ENCODE data around the gene ADAMTS3.

ADAMTS3 gene

DNA sequence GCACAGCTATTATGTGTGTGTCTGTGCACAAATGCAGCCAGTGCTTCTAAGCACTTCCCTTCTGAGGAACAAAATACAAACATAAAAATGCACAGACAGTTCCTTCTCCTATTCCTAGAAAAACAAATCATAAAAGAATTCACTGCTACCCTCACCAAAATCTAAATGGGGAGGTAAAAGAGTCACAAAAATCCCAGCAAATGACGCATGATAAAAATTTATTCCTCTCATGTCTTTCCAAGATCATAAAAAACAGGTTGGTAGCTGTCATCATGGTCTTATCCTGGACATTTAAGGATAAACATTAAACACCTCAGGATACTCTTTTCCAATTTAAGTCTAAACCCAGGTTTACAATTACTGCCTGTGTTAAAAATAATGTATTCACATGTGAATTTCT lies 124.9 kb downstream of the ADAMTS3 start (continued):
- TF ChIP-seq, protein P1, sequence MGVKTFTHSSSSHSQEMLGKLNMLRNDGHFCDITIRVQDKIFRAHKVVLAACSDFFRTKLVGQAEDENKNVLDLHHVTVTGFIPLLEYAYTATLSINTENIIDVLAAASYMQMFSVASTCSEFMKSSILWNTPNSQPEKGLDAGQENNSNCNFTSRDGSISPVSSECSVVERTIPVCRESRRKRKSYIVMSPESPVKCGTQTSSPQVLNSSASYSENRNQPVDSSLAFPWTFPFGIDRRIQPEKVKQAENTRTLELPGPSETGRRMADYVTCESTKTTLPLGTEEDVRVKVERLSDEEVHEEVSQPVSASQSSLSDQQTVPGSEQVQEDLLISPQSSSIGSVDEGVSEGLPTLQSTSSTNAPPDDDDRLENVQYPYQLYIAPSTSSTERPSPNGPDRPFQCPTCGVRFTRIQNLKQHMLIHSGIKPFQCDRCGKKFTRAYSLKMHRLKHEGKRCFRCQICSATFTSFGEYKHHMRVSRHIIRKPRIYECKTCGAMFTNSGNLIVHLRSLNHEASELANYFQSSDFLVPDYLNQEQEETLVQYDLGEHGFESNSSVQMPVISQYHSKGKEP (tag by site-specific recombination; IDR thresholded peaks at IDR 0.05): peak; percentile 75
- TF ChIP-seq ZNF747 (tag by site-specific recombination; IDR thresholded peaks at IDR 0.05) (no peak), ZNF768 (tag by site-specific recombination; IDR thresholded peaks at IDR 0.05) (peak; percentile 43; the same call in 1 of the 2 replicates), ZNF48 (tag by site-specific recombination; IDR thresholded peaks at IDR 0.05) (no peak), ZNF214 (tag by site-specific recombination; IDR thresholded peaks at IDR 0.05; ENCODE audit: borderline replicate concordance) (no peak), ZNF660 (tag by site-specific recombination; IDR thresholded peaks at IDR 0.05) (no peak), ZNF843 (tag by site-specific recombination; IDR thresholded peaks at IDR 0.05) (peak; percentile 98), ZNF292 (tag by site-specific recombination; IDR thresholded peaks at IDR 0.05; ENCODE audit: borderline replicate concordance, low read depth) (no peak), ZNF791 (tag by site-specific recombination; IDR thresholded peaks at IDR 0.05) (no peak), ZNF140 (tag by site-specific recombination; IDR thresholded peaks at IDR 0.05) (no peak), ZBTB1 (tag by site-specific recombination; IDR thresholded peaks at IDR 0.05) (peak; percentile 40; the same call in 1 of the 2 replicates), SCRT1 (tag by site-specific recombination; IDR thresholded peaks at IDR 0.05; ENCODE audit: borderline replicate concordance) (peak; percentile 91; the same call in 1 of the 2 replicates), ZNF2 (tag by site-specific recombination; IDR thresholded peaks at IDR 0.05) (peak; percentile 48; the same call in 1 of the 2 replicates), ZNF23 (tag by site-specific recombination; IDR thresholded peaks at IDR 0.05; ENCODE audit: borderline replicate concordance) (no peak), MZF1 (tag by site-specific recombination; IDR thresholded peaks at IDR 0.05; ENCODE audit: borderline replicate concordance) (peak; percentile 81; the same call in 1 of the 2 replicates), ZBTB48 (tag by site-specific recombination; IDR thresholded peaks at IDR 0.05) (no peak), ZNF837 (tag by site-specific recombination; IDR thresholded peaks at IDR 0.05) (no peak), ZNF707 (tag by site-specific recombination; IDR thresholded peaks at IDR 0.05) (no peak), ZNF175 (tag by site-specific recombination; IDR thresholded peaks at IDR 0.05) (no peak), KLF8 (tag by site-specific recombination; IDR thresholded peaks at IDR 0.05) (peak; percentile 64), ZNF37A (tag by site-specific recombination; IDR thresholded peaks at IDR 0.05) (no peak), SP7 (tag by site-specific recombination; IDR thresholded peaks at IDR 0.05) (0 out of 2 replicates have a peak, but pooled peaks have one; percentile 40), KLF7 (tag by site-specific recombination; IDR thresholded peaks at IDR 0.05; ENCODE audit: borderline replicate concordance) (no peak), ZNF404 (tag by site-specific recombination; IDR thresholded peaks at IDR 0.05) (no peak), ZSCAN30 (tag by site-specific recombination; IDR thresholded peaks at IDR 0.05) (peak; percentile 26; the same call in 1 of the 2 replicates), KLF9 (tag by site-specific recombination; IDR thresholded peaks at IDR 0.05; ENCODE audit: low read depth) (no peak), FEZF1 (tag by site-specific recombination; IDR thresholded peaks at IDR 0.05) (peak; percentile 93), TCF7L2 (IDR thresholded peaks at IDR 0.05; ENCODE audit: borderline replicate concordance, low read depth, low read length) (peak; percentile 20; the same call in 1 of the 2 replicates), ZXDB (tag by site-specific recombination; IDR thresholded peaks at IDR 0.05) (peak; percentile 75; the same call in 1 of the 2 replicates), SALL2 (tag by site-specific recombination; IDR thresholded peaks at IDR 0.05; ENCODE audit: borderline replicate concordance) (no peak)
- TF ChIP-seq, protein P2, sequence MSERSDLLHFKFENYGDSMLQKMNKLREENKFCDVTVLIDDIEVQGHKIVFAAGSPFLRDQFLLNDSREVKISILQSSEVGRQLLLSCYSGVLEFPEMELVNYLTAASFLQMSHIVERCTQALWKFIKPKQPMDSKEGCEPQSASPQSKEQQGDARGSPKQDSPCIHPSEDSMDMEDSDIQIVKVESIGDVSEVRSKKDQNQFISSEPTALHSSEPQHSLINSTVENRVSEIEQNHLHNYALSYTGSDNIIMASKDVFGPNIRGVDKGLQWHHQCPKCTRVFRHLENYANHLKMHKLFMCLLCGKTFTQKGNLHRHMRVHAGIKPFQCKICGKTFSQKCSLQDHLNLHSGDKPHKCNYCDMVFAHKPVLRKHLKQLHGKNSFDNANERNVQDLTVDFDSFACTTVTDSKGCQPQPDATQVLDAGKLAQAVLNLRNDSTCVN (tag by site-specific recombination; optimal IDR thresholded peaks at IDR 0.05): no peak
- TF ChIP-seq, protein P3, sequence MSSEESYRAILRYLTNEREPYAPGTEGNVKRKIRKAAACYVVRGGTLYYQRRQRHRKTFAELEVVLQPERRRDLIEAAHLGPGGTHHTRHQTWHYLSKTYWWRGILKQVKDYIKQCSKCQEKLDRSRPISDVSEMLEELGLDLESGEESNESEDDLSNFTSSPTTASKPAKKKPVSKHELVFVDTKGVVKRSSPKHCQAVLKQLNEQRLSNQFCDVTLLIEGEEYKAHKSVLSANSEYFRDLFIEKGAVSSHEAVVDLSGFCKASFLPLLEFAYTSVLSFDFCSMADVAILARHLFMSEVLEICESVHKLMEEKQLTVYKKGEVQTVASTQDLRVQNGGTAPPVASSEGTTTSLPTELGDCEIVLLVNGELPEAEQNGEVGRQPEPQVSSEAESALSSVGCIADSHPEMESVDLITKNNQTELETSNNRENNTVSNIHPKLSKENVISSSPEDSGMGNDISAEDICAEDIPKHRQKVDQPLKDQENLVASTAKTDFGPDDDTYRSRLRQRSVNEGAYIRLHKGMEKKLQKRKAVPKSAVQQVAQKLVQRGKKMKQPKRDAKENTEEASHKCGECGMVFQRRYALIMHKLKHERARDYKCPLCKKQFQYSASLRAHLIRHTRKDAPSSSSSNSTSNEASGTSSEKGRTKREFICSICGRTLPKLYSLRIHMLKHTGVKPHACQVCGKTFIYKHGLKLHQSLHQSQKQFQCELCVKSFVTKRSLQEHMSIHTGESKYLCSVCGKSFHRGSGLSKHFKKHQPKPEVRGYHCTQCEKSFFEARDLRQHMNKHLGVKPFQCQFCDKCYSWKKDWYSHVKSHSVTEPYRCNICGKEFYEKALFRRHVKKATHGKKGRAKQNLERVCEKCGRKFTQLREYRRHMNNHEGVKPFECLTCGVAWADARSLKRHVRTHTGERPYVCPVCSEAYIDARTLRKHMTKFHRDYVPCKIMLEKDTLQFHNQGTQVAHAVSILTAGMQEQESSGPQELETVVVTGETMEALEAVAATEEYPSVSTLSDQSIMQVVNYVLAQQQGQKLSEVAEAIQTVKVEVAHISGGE (tag by site-specific recombination; conservative IDR thresholded peaks at IDR 0.05; ENCODE audit: low read depth): no peak
- TF ChIP-seq, protein P4, sequence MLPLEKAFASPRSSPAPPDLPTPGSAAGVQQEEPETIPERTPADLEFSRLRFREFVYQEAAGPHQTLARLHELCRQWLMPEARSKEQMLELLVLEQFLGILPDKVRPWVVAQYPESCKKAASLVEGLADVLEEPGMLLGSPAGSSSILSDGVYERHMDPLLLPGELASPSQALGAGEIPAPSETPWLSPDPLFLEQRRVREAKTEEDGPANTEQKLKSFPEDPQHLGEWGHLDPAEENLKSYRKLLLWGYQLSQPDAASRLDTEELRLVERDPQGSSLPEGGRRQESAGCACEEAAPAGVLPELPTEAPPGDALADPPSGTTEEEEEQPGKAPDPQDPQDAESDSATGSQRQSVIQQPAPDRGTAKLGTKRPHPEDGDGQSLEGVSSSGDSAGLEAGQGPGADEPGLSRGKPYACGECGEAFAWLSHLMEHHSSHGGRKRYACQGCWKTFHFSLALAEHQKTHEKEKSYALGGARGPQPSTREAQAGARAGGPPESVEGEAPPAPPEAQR (tag by site-specific recombination; IDR thresholded peaks at IDR 0.05): no peak
- TF ChIP-seq, protein P5, sequence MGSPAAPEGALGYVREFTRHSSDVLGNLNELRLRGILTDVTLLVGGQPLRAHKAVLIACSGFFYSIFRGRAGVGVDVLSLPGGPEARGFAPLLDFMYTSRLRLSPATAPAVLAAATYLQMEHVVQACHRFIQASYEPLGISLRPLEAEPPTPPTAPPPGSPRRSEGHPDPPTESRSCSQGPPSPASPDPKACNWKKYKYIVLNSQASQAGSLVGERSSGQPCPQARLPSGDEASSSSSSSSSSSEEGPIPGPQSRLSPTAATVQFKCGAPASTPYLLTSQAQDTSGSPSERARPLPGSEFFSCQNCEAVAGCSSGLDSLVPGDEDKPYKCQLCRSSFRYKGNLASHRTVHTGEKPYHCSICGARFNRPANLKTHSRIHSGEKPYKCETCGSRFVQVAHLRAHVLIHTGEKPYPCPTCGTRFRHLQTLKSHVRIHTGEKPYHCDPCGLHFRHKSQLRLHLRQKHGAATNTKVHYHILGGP (tag by site-specific recombination; IDR thresholded peaks at IDR 0.05): peak; percentile 77

All from HEK293 (cell line).